HFFc6 (cell line): ENCODE measurements around the gene USB1. TPM values are rescaled to one million over a fixed set of nuclear protein-coding genes. Genes with fewer than 3 reads are reported as not detected.

Experiments used
- DNase-seq: peaks from one replicate; pipeline ENCODE4 v3.0.0-alpha.2; 2018
- H3K27ac Mint-ChIP-seq: 2 replicates; pipeline ENCODE4 v1.8.0; 2020; ENCODE audit warnings: mild to moderate bottlenecking, mixed read lengths
- H3K27me3 Mint-ChIP-seq: 2 replicates; pipeline ENCODE4 v1.8.0; 2021; ENCODE audit warnings: mild to moderate bottlenecking, moderate library complexity, mixed read lengths; ENCODE audit not compliant: insufficient read depth
- H3K36me3 Mint-ChIP-seq: 2 replicates; pipeline ENCODE4 v1.8.0; 2021; ENCODE audit warnings: low read depth, mixed read lengths
- H3K4me1 Mint-ChIP-seq: 2 replicates; pipeline ENCODE4 v1.8.0; 2020; ENCODE audit warnings: low read depth, mixed read lengths
- H3K4me3 Mint-ChIP-seq: 2 replicates; pipeline ENCODE4 v1.8.0; 2020; ENCODE audit warnings: mild to moderate bottlenecking, moderate library complexity, mixed read lengths
- H3K9me3 Mint-ChIP-seq: 2 replicates; pipeline ENCODE4 v1.8.0; 2020; ENCODE audit warnings: mild to moderate bottlenecking, mixed read lengths
- CTCF ChIP-seq: fragments of 200-600 bp; sonication (generic); IDR thresholded peaks from 2 replicates; pipeline ENCODE4 v1.5.0; 2021; ENCODE audit warnings: antibody characterized with exemption, mild to moderate bottlenecking
- total RNA-seq, 6 experiments: library from RNA; stranded (reverse); fragmentation: NEBNext Ultra II Directional; extraction: Animal tissue kit (Norgen Biotek cat#: 25700); gene quantifications; 2 replicates in 1 of 6; 3 replicates in 5 of 6; pipeline ENCODE4 v1.2.3, GENCODE V29; 2021

USB1 gene
- total RNA-seq, 6 experiments from 2014 or later, result 62.9 to 88.3 (median 76.3) TPM

DNA sequence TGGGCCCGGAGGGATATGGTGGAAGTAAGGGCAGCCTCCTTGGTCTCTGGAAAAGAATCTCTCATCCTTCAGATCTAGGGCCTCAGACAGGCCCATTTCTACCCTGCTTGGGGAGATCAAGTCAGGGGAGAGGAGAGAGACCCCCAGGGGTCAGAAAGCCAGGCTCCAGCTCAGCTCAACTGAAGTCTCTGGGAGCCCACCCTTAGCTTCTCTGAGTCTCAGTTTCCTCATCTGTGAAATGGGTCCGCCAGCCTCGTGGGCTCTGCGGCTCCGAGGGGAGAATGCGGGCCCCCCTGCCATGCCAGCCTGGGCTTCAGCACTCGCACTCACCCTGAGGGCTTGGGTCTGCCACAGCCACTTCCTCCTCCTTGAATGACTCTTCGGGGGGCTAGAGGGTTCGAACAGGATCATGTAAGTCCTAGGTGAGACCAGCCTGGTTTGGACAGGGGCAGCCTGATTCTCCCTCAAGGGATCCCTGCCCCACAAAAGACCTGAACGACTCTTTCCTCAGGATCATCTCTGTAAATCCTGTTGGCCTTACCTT is 37.0 kb upstream of the USB1 start:
- H3K4me3 Mint-ChIP-seq, result no peak overlapping the region
- DNase-seq, result no peak
- H3K27me3 Mint-ChIP-seq, result peaks cover 36% of the 10 kb centered on the region
- no peak for TF ChIP-seq CTCF
- no peak overlapping the region for H3K27ac Mint-ChIP-seq
- H3K36me3 Mint-ChIP-seq, result no peaks in the 10 kb centered on the region
- no peaks in the 10 kb centered on the region for H3K9me3 Mint-ChIP-seq
- no peaks in the 10 kb centered on the region for H3K4me1 Mint-ChIP-seq

DNA sequence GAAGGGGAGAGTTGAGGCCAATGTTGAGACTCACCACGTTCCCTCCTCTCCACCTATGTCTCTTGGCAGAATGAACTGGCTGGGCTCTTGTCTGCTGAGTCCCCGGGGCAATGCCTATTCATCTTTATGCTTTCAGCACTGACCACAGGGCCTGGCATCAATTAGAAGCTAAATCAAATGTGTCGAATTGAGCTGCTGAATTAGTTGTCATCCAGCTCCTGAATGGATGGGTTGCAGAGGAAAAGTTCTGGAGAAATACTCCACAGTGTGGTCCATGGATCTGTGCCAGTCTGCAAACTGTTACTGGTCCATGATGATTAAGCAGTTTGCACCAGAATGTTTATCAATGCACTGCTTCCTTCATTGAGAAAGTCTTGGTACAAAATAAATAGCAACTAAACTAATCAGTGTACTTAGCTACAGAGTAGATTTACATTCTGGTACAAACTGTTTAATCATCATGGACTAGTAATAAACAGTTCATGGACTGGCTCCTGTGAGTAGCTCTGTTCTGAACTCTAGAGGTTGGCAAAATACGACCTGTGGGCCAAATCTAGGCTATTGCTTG is 34.9 kb upstream of the USB1 start:
- no peak for TF ChIP-seq CTCF
- Mint-ChIP-seq H3K4me1 (no peaks in the 10 kb centered on the region), H3K27me3 (peaks cover 37% of the 10 kb centered on the region), H3K9me3 (no peaks in the 10 kb centered on the region), H3K27ac (no peak overlapping the region), H3K4me3 (no peak overlapping the region), H3K36me3 (no peaks in the 10 kb centered on the region)
- DNase-seq, result no peak

- Mint-ChIP-seq H3K36me3 (no peaks in the 10 kb centered on the region), H3K9me3 (no peaks in the 10 kb centered on the region), H3K4me3 (no peak overlapping the region), H3K27ac (no peak overlapping the region), H3K27me3 (peaks cover 33% of the 10 kb centered on the region), H3K4me1 (no peaks in the 10 kb centered on the region)
- no peak for TF ChIP-seq CTCF
- DNase-seq, result no peak
These were observed 34.2 kb upstream of the USB1 start for GRCh38 chr16:57966986-57967385.

DNA sequence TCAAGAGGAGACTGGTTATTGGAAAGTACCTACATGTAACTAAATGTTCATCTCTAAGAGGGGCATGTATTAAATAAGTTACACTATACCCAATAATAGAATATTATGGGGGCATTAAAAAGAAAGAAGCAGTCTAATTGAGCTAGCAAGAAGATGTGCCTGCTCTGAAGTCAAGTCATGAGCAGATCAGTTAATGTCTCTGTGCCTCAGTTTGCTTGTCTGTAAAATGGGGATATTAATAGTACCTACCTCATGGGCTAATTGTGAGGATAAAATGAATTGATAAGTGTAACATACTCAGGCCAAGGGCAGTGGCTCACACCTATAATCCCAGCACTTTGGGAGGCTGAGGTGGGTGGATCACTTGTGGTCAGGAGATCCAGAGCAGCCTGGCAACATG is 33.3 kb upstream of the USB1 start:
- DNase-seq, result no peak
- Mint-ChIP-seq H3K9me3 (no peaks in the 10 kb centered on the region), H3K36me3 (no peaks in the 10 kb centered on the region), H3K4me1 (no peaks in the 10 kb centered on the region), H3K4me3 (no peak overlapping the region), H3K27ac (no peak overlapping the region), H3K27me3 (peaks cover 32% of the 10 kb centered on the region)
- TF ChIP-seq CTCF, result no peak

DNA sequence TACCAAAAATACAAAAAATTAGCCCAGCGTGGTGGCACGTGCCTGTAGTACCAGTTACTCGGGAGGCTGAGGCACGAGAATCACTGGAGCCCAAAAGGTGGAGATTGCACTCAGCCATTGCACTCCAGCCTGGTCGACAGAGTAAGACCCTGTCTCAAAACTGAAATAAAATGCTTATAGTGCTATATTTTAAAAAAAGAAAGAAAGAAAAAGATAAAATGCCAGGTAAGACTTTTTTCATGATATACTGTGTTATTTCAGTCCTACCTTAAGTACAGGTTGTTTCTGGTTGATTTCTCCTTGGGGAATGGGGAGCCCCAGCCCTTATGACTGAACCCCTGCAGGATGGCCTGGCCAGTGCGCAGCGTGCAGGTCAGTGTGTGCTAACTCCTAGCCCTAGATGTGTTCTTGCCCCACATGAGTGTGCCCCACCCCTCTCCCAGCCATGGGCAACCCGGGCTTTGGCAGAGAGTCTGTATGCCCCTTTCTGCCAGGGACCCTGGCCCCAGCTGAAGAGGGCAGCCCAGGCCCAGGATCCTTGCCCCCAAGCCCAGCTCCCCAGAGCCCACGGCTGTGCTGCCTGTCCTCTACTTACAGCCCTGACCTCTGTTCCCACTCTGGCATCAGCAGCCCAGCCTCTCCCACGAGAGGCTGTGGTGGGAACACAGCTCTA is 31.6 kb upstream of the USB1 start:
- no peaks in the 10 kb centered on the region for H3K36me3 Mint-ChIP-seq
- no peaks in the 10 kb centered on the region for H3K4me1 Mint-ChIP-seq
- H3K27ac Mint-ChIP-seq, result no peak overlapping the region
- no peak overlapping the region for H3K4me3 Mint-ChIP-seq
- no peak for DNase-seq
- TF ChIP-seq CTCF, result no peak
- peaks cover 32% of the 10 kb centered on the region for H3K27me3 Mint-ChIP-seq
- H3K9me3 Mint-ChIP-seq, result no peaks in the 10 kb centered on the region
